NT2/D1 (cell line): Measurements from ENCODE around the gene UNC5C.

Source experiments
- DNase-seq: peaks from one replicate; pipeline ENCODE4 v3.0.0-alpha.2; 2011; ENCODE audit warnings: low read depth, low spot score
- H3K27me3 ChIP-seq: 2 replicates; pipeline ENCODE4 v1.6.0; 2011; ENCODE audit warnings: mild to moderate bottlenecking; ENCODE audit not compliant: insufficient read length, insufficient read depth
- H3K36me3 ChIP-seq: 2 replicates; pipeline ENCODE4 v1.6.1; 2011; ENCODE audit warnings: mild to moderate bottlenecking, low read length, mixed read lengths; ENCODE audit not compliant: insufficient read depth, insufficient read length
- H3K4me1 ChIP-seq: 2 replicates; pipeline ENCODE4 v1.5.1; 2011; ENCODE audit not compliant: insufficient read depth, insufficient read length
- H3K4me3 ChIP-seq: 2 replicates; pipeline ENCODE4 v1.5.1; 2011; ENCODE audit warnings: low read depth; ENCODE audit not compliant: insufficient read length
- H3K9ac ChIP-seq: 2 replicates; pipeline ENCODE4 v1.6.0; 2011; ENCODE audit warnings: low read depth; ENCODE audit not compliant: insufficient read length
- H3K9me3 ChIP-seq: 2 replicates; pipeline ENCODE4 v1.5.1; 2011; ENCODE audit warnings: mild to moderate bottlenecking, low read length; ENCODE audit not compliant: insufficient read depth
- SUZ12 ChIP-seq: IDR thresholded peaks from 2 replicates; pipeline ENCODE4 v1.6.1; 2011; ENCODE audit not compliant: insufficient read length, insufficient read depth; ENCODE audit errors: extremely low read depth
- YY1 ChIP-seq: IDR thresholded peaks from 2 replicates; pipeline ENCODE4 v1.6.1; 2011; ENCODE audit not compliant: insufficient read length, insufficient read depth
- ZNF274 ChIP-seq: IDR thresholded peaks from 2 replicates; pipeline ENCODE4 v1.6.1; 2011; ENCODE audit warnings: mild to moderate bottlenecking, low read depth, low read length

UNC5C gene

DNA sequence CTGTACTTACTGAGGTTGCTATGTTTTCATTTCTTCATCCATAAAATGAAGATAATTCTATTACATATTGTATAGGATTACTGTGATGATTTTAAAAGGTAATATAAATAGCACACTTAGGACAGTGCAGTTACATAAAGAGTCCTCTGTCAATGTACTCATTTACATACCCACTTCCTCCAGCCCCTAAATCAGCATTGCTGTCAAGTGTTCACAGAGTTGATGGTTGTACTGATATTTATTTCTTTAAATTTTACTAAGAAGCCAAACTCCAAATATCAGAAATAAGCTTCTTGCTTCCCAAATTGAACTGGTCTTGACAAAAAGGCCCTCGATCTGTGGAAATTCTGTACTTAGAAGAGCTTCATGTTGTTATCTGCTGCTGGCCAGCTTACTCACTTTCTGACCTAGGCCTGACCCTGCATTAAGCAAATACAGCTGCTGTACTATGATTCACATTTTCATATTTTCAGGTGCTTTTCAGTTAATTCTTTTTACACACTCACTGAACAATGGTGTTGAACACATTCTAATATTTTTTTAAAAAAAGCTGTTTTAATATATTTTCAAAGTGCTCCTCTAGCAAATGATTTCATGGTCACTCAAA lies 259.6 kb downstream of the UNC5C start:
- H3K9ac ChIP-seq: no peak overlapping the region

DNA sequence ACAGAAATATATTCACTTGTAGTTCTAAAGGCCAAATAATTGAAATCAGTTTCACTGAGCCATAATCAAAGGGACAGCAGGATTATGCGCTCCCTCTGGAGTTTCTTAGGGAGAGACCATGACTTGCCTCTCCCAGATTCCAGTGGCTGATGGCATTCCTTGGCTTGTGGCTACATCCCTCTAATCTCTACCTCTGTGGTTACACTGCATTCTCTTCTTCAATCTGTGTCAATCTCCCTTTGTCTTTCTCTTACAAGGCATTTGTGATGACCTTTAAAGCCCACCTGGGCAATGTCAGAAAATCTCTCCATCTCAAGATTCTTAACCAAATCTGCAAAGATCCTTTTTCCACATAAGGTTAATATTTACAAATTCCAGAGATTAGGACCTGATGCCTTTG lies 260.2 kb downstream of the UNC5C start:
- TF ChIP-seq ZNF274 (no peak), YY1 (no peak), SUZ12 (no peak)
- Histone ChIP-seq H3K36me3 (no peaks in the 10 kb centered on the region), H3K9me3 (peaks cover 7% of the 10 kb centered on the region), H3K4me3 (no peak overlapping the region), H3K9ac (no peak overlapping the region), H3K27me3 (no peaks in the 10 kb centered on the region), H3K4me1 (no peaks in the 10 kb centered on the region)
- DNase-seq: no peak

More for the DNA sequence above, 259.6 kb downstream of the UNC5C start:
- peaks cover 7% of the 10 kb centered on the region for H3K9me3 ChIP-seq
- DNase-seq: no peak
- TF ChIP-seq SUZ12: no peak
- H3K4me1 ChIP-seq: no peaks in the 10 kb centered on the region
- no peak overlapping the region for H3K4me3 ChIP-seq
- H3K36me3 ChIP-seq: no peaks in the 10 kb centered on the region
- no peaks in the 10 kb centered on the region for H3K27me3 ChIP-seq

DNA sequence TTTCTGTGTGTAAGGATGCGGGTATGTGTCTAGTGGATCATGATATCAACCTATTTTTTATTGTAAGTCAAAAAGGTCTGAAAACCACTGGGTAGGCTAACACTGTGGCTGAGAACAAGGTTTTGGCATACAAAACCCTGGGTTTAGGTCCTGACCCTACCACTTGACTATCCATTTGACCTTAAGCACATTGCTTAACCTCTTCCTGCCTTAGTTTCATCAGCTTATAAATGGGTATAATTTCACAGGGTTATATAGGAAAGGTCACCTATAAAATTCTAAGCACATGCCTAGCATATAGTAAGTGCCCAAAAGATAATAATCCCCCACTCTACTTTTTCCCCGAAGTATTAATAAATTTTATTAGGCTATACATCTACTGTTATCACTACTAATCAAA lies 263.0 kb downstream of the UNC5C start:
- Histone ChIP-seq H3K9ac (no peak overlapping the region), H3K9me3 (peaks cover 7% of the 10 kb centered on the region), H3K27me3 (no peaks in the 10 kb centered on the region), H3K4me1 (no peaks in the 10 kb centered on the region), H3K36me3 (no peaks in the 10 kb centered on the region), H3K4me3 (no peak overlapping the region)
- TF ChIP-seq YY1: no peak
- TF ChIP-seq SUZ12: no peak
- no peak for TF ChIP-seq ZNF274
- no peak for DNase-seq

DNA sequence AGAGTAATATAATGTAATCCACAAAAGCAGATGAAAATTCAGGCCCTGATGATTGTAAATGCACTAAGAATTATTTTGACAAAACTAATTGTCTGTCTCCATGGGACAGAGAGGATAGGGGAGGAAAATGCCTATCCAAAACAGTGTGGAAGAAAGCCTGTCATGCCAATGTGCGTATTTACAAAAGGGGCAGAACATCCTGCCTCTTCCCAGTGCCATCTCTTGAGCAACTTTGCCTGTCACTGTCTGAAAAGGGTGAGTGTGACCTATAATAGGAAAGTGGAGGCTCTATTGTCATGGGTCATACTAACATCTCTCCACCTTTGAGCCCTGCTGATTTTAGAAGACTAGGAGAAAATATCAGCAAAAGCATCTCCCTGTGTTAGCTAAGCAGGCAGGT lies 264.1 kb downstream of the UNC5C start:
- DNase-seq: no peak
- no peak overlapping the region for H3K4me3 ChIP-seq
- H3K27me3 ChIP-seq: no peaks in the 10 kb centered on the region
- no peaks in the 10 kb centered on the region for H3K4me1 ChIP-seq
- no peaks in the 10 kb centered on the region for H3K36me3 ChIP-seq
- no peak for TF ChIP-seq YY1
- TF ChIP-seq SUZ12: no peak
- no peak overlapping the region for H3K9ac ChIP-seq
- peaks cover 7% of the 10 kb centered on the region for H3K9me3 ChIP-seq

DNA sequence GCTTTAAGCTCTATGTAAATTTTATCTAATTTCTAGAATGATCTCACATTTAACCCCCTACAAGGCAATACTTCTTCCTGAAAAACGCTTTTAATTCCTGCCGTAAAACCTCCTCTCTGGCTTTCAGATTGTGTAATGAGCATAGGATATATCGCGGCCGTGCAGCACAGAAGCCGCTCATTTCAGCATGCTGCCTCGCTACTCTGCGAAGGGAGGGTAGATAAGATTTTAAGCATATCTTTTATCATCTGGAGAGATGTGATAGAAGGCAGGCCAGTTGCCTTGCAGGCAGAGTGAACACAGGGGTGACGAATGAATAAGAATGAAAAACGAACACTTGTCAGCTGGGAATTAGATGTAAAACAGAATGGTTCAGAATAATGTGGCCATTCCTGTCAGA lies 265.5 kb downstream of the UNC5C start:
- TF ChIP-seq YY1: no peak
- no peak for TF ChIP-seq SUZ12
- no peak for TF ChIP-seq ZNF274
- Histone ChIP-seq H3K4me3 (no peak overlapping the region), H3K27me3 (no peaks in the 10 kb centered on the region), H3K36me3 (no peaks in the 10 kb centered on the region), H3K9ac (no peak overlapping the region), H3K9me3 (peaks cover 2% of the 10 kb centered on the region; the same call in 1 of the 2 replicates), H3K4me1 (no peaks in the 10 kb centered on the region)
- no peak for DNase-seq

DNA sequence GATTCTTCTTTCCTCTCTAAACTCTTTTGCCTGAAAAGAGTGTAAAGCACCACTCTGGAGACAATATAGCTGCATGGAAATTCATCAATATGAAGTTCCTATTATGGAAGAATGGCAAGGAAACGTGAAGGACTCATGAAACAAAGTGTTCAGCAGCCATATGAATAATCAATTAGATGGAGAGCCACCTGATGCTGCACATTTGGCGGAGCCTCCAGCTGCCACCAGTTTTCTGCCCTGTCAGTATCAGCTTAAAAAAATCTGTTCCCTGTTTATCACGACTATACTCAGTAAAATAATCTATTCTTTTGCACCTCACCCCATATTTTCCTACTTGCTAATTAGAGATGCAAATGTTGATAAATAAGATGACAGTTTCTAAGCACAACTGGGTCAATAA lies 276.0 kb downstream of the UNC5C start:
- Histone ChIP-seq H3K9ac (no peak overlapping the region), H3K4me1 (no peaks in the 10 kb centered on the region), H3K36me3 (no peaks in the 10 kb centered on the region), H3K4me3 (no peak overlapping the region), H3K27me3 (no peaks in the 10 kb centered on the region), H3K9me3 (no peaks in the 10 kb centered on the region)
- DNase-seq: no peak
- no peak for TF ChIP-seq SUZ12
- TF ChIP-seq YY1: no peak
- no peak for TF ChIP-seq ZNF274

DNA sequence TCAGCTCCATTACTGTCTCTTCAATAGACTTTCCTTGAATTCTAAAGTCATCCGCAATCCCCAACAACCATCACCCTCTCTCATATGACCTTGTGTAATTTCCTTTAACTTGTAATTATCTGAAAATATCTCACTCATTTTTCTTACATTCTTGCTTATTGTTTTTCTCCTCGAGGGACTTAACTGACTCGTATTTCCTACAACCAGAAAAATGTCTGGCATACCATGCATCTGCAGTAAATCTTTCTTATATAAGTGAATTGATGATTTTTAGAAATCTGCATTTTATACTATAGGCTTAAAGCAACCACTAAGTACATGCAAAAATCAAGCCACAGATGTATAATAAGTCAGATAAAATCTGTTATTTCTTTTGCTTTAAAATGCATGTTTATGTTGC lies 276.7 kb downstream of the UNC5C start:
- Histone ChIP-seq H3K36me3 (no peaks in the 10 kb centered on the region), H3K4me1 (no peaks in the 10 kb centered on the region), H3K27me3 (no peaks in the 10 kb centered on the region), H3K9ac (no peak overlapping the region), H3K9me3 (no peaks in the 10 kb centered on the region), H3K4me3 (no peak overlapping the region)
- no peak for DNase-seq
- no peak for TF ChIP-seq YY1
- TF ChIP-seq ZNF274: no peak
- TF ChIP-seq SUZ12: no peak
